Measurements from ENCODE around the gene EXO5.

- no peak for TF ChIP-seq CTCF (conservative IDR thresholded peaks at IDR 0.05 in 1 of 2, IDR thresholded peaks at IDR 0.05 in 1 of 2; ENCODE audit: low read depth in 1 of 2, low read length in 2 of 2)
- TF ChIP-seq EZH2 (IDR thresholded peaks at IDR 0.05; ENCODE audit: low read length, missing control alignments), result no peak
These were observed 30.3 kb upstream of the EXO5 start for GRCh38 chr1:40478276-40478675.
